Stimulated activated CD8-positive, alpha-beta memory T cell treated with anti-CD3 and anti-CD28 coated beads, Interleukin-15, amount 100 ng/mL, for 1 hour (primary cell): ENCODE data around the gene KAZN.

Experiments used
- DNase-seq: peaks from one replicate; pipeline ENCODE4 v3.0.0-alpha.2; 2020; ENCODE audit warnings: low read depth

KAZN gene

GRCh38 chr1:15064217-15064929 is 465.9 kb downstream of the KAZN start:
- no peak for DNase-seq

GRCh38 chr1:15065291-15065690 is 466.8 kb downstream of the KAZN start:
- no peak for DNase-seq

GRCh38 chr1:15065736-15066135 is 467.3 kb downstream of the KAZN start:
- no peak for DNase-seq

- DNase-seq = no peak
Measured at GRCh38 chr1:15066191-15066590, 467.7 kb downstream of the KAZN start.

GRCh38 chr1:15067148-15067547 is 468.7 kb downstream of the KAZN start:
- no peak for DNase-seq

GRCh38 chr1:15068152-15068551 is 469.7 kb downstream of the KAZN start:
- no peak for DNase-seq

- no peak for DNase-seq
Measured at GRCh38 chr1:15068997-15069396, 470.5 kb downstream of the KAZN start.

- DNase-seq = no peak
Measured at GRCh38 chr1:15070145-15070748, 471.8 kb downstream of the KAZN start.

GRCh38 chr1:15071936-15072335 is 473.5 kb downstream of the KAZN start:
- no peak for DNase-seq

GRCh38 chr1:15073799-15074308 is 475.4 kb downstream of the KAZN start:
- no peak for DNase-seq

GRCh38 chr1:15075175-15075574 is 476.7 kb downstream of the KAZN start:
- no peak for DNase-seq

- DNase-seq = no peak
Measured at GRCh38 chr1:15075817-15076216, 477.3 kb downstream of the KAZN start.

- no peak for DNase-seq
Measured at GRCh38 chr1:15076807-15077206, 478.3 kb downstream of the KAZN start.

GRCh38 chr1:15077384-15077783 is 478.9 kb downstream of the KAZN start:
- DNase-seq = no peak

- no peak for DNase-seq
Measured at GRCh38 chr1:15080328-15081007, 482.0 kb downstream of the KAZN start.

GRCh38 chr1:15081102-15081501 is 482.6 kb downstream of the KAZN start:
- DNase-seq = no peak

- DNase-seq = no peak
Measured at GRCh38 chr1:15083578-15083977, 485.1 kb downstream of the KAZN start.

- DNase-seq = no peak
Measured at GRCh38 chr1:15088281-15088971, 489.9 kb downstream of the KAZN start.

- DNase-seq = no peak
Measured at GRCh38 chr1:15089258-15089992, 490.9 kb downstream of the KAZN start.

GRCh38 chr1:15090373-15090772 is 491.9 kb downstream of the KAZN start:
- DNase-seq = no peak

GRCh38 chr1:15094056-15094455 is 495.6 kb downstream of the KAZN start:
- DNase-seq = no peak
